Measurements from ENCODE around the gene ASAP2. TPM values are rescaled to one million over a fixed set of nuclear protein-coding genes. Genes with fewer than 3 reads are reported as not detected.

ASAP2 gene
- 10 to 100 TPM in 7 of 8 experiments, 1 to 10 TPM in 1; 8.5 to 26.7 (median 19.1) TPM for total RNA-seq

DNA sequence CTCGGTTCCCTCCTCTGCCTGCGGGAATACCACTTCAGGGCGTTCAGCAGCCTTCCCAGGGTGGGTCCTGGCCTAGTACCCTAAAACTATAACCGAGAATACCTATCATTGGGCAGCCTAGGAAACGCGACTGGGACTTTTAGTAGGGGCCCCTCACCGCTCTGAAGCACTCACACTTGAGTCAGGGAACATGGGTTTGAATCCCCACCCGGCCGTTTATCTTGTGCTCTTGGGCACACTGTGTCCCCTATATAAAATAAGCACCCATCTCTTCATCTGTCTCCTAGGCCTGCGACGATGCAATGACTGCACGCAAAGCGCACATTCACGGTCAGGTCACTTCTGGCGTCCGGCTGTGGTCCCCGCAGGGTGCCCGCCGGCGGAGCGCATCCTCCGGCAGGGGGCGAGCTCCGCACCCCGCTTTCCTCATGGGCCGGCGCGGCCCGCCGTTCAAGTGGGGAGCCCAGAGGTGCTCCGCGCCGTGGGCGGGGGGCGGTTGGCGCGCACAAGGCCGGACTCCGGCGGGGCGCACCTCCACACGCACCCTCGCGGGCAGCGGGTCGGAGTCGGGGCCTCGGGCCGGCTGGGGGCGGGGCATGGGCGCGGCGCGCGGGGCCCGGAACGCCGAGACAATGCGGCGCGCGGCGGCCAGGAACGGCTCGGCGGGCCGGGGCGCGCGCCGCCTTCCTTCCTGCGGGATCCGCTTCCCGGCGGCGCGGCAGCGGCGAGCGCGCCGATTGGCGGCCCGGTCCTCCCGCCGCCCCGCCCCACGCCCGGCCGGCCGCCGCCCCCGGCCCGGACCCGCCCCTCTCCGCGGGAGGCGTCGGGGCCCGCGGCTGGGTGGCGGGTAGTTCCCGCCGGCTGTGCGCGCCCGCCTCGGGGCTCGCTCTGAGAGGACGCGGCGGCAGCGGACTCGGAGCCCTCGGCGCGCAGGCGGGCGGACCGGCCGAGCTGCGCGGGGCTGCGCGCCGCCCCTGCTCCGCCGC lies at the start of gene ASAP2:
TSS of gene ASAP2 (plus strand) at position 850 of the 986 bp plus-strand sequence. CDS start 293 bp downstream, outside the sequence.
- ATAC-seq (replicated peaks in 6 of 8), result peak; percentile 65 to 87 (median 83)
- WGBS, 10 experiments, result 0 to 23% (median 3%) methylated on average over 2 to 16 of the region's 128 CpGs; no CpG with 5 or more reads in 3 of the 10 experiments
- Histone ChIP-seq H3K27ac (peak within 1 kb of the TSS; percentile 69 to 79), H3K4me1 (replicated peaks in 1 of 2) (peaks cover 3 to 17% of the 10 kb centered on the region in 2 donors), H3K4me3 (peak within 1 kb of the TSS; percentile 80 to 90 (median 88))
- in situ Hi-C loops (cut with MboI; ENCODE audit: low pct_unique_long_range_greater_than_20kb in 2 of 9, low sequenced_read_pairs in 9 of 9, unreplicated experiment in 9 of 9), result no loop called here

DNA sequence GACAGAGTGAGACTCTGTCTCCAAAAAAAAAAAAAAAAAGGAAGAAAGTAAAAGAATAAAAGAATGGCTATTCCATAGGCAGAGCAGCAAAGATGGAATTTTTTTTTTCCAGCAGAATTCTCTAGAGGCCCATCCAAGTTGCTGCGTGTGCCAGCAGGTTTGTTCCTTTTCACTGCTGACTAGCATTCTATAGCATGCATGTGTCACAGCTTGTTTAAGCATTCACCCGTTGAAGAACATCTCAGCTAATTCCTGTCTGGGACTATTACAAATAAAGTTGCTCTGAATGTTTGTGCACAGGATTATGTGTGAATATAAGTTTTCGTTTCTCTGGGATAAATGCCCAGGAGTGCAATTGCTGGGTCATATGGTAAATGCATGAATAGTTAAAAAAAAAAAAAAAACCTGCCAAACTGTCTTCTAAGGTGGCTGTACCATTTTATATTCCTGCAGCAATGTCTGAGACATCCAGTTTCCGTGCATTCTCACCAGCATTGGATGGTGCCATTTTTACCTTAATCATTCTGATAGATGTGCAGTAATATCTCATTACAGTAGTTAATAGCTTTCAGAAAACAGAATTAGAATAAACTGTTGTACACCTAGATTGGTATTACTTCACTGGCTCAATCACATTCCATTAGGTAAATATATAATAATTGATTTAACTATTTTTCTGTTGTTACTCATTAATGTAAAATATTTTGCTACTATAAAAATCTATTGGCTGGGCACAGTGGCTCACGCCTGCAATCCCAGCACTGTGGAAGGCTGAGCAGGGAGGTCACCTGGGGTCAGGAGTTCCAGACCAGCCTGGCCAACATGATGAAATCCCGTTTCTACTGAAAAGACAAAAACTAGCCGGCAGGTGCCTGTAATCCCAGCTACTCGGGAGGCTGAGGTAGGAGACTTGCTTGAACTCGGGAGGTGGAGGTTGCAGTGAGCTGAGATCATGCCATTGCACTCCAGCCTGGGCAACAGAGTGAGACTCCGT lies 47.5 kb upstream of the ASAP2 start:
- H3K27ac ChIP-seq, result no peak overlapping the region
- no peaks in the 10 kb centered on the region for H3K4me1 ChIP-seq (replicated peaks in 1 of 2)
- in situ Hi-C loops (cut with MboI; ENCODE audit: low pct_unique_long_range_greater_than_20kb in 2 of 9, low sequenced_read_pairs in 9 of 9, unreplicated experiment in 9 of 9), result loop anchor here in 2 of 9 experiments (25.0 kb wide), 1 partner anchor 178 kb away; no protein-coding TSS in a partner anchor
- peak in 1 of 8 experiments; percentile 55 for ATAC-seq (replicated peaks in 6 of 8)
- H3K4me3 ChIP-seq, result no peak overlapping the region
- 10 to 88% (median 76%) methylated on average over 1 to 9 of the region's 10 CpGs for WGBS, 10 experiments

DNA sequence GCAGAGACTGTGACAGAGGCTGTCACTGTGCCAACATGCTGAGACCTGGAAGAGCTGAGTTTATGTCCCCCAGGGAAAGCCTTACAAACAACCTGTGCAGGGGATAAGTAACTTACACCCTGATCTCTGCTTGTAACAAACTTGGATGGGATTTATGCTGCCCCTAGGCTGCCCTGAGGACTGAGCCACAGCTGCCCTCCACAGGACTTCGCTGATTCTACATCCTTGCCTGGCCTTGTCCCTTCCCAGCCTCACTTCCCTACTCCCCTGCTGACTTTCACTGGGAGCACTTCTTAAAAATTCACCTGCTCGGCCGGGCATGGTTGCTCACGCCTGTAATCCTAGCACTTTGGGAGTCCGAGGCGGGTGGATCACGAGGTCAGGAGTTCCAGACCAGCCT lies 45.9 kb upstream of the ASAP2 start:
- Histone ChIP-seq H3K27ac (no peak overlapping the region), H3K4me3 (no peak overlapping the region), H3K4me1 (replicated peaks in 1 of 2) (no peaks in the 10 kb centered on the region)
- WGBS, 10 experiments, result 30 to 100% (median 93%) methylated on average over 1 to 3 of the region's 7 CpGs; no CpG with 5 or more reads in 5 of the 10 experiments
- ATAC-seq (replicated peaks in 6 of 8), result no peak
- in situ Hi-C loops (cut with MboI; ENCODE audit: low pct_unique_long_range_greater_than_20kb in 2 of 9, low sequenced_read_pairs in 9 of 9, unreplicated experiment in 9 of 9), result loop anchor here in 2 of 9 experiments (25.0 kb wide), 1 partner anchor 177 kb away; no protein-coding TSS in a partner anchor

DNA sequence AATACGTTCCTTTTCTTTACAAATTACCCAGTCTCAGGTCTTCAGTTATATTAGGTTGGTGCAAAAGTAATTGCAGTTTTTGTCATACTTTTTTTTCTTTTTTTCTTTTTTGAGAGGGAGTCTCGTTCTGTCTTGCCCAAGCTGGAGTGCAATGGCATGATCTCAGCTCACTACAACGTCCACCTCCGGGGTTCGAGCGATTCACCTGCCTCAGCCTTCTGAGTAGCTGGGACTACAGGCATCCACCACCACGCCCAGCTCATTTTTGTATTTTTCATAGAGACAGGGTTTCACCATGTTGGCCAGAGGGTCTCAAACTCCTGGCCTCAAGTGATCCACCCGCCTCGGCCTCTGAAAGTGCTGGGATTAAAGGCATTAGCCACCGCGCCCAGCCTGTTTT lies 43.8 kb upstream of the ASAP2 start:
- Histone ChIP-seq H3K27ac (no peak overlapping the region), H3K4me3 (no peak overlapping the region), H3K4me1 (replicated peaks in 1 of 2) (peaks cover 1 to 11% of the 10 kb centered on the region in 2 donors)
- ATAC-seq (replicated peaks in 6 of 8), result no peak
- in situ Hi-C loops (cut with MboI; ENCODE audit: low pct_unique_long_range_greater_than_20kb in 2 of 9, low sequenced_read_pairs in 9 of 9, unreplicated experiment in 9 of 9), result loop anchor here in 2 of 9 experiments (25.0 kb wide), 1 partner anchor 174 kb away; no protein-coding TSS in a partner anchor
- WGBS, 10 experiments, result 0 to 100% (median 94%) methylated on average over 1 to 10 of the region's 11 CpGs

DNA sequence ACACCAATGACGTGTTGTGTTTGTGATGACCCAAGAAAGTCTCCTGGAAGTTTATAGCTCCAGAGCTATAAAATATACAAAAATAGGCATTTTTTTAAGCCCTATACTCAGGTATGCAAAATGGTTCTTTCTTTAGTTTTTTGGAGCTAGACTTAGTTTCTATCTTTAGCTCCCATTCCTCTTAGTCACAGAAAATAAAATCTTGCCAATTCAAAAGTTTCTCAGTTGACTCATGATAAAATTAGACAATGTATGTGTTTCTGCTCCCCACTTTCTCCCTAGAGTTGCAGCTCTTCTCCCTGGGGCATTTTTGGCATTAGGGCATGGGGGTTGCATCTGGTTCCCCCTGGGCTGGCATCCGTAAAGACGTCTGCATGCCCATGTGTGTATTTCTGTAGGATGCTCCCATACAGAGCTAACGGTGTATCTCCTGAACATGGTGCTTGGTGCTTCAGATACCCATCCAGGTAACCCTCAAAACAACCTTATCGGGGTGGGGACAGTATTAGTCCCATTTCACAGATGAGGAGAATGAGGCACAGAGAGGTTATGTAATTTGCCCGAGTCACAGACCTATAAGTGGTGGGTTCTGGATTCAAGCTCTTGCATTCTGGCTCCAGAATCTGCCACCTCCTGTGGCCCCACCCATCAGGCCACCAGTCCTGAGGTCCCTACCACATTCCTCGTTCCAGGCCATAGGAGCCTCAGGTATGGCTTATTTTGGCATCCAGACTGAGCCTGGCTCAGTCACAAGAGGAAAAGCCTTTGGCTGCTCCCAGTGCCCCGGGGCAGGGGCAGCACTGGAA lies 43.1 kb upstream of the ASAP2 start:
- Histone ChIP-seq H3K4me3 (no peak overlapping the region), H3K27ac (no peak overlapping the region), H3K4me1 (replicated peaks in 1 of 2) (peaks cover 5 to 13% of the 10 kb centered on the region in 2 donors)
- peak in 1 of 8 experiments; percentile 16 for ATAC-seq (replicated peaks in 6 of 8)
- WGBS, 10 experiments, result 35 to 100% (median 73%) methylated on average over 1 to 6 of the region's 8 CpGs; no CpG with 5 or more reads in 1 of the 10 experiments
- in situ Hi-C loops (cut with MboI; ENCODE audit: low pct_unique_long_range_greater_than_20kb in 2 of 9, low sequenced_read_pairs in 9 of 9, unreplicated experiment in 9 of 9), result loop anchor here in 2 of 9 experiments (25.0 kb wide), 1 partner anchor 174 kb away; no protein-coding TSS in a partner anchor

DNA sequence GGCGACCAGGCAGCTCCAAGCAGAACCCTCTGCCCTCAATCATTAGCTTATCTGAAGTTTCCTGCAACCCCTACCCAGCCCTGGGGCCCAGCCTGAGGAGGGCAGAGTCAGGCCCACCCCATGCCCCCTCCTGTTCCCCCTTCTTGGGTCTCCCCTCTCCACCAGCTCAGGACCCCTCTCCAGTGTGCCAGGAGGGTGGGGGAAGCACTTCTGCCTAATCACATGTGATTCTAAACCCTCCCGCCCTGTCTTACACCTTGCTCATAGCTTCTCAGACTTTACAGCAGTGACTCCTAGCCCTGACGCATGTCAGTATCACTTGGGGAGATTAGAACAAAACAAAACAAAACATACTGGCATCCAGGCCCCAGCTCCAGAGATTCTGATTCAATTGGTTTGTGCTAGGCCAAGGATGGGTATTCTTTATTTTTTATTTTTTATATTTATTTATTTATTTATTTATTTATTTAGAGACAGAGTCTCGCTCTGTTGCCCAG lies 42.5 kb upstream of the ASAP2 start:
- H3K4me3 ChIP-seq, result no peak overlapping the region
- no peak overlapping the region for H3K27ac ChIP-seq
- in situ Hi-C loops (cut with MboI; ENCODE audit: low pct_unique_long_range_greater_than_20kb in 2 of 9, low sequenced_read_pairs in 9 of 9, unreplicated experiment in 9 of 9), result loop anchor here in 2 of 9 experiments (25.0 kb wide), 1 partner anchor 173 kb away; no protein-coding TSS in a partner anchor
- WGBS, 10 experiments, result 100% methylated on average over 1 to 2 of the region's 4 CpGs; no CpG with 5 or more reads in 7 of the 10 experiments
- ATAC-seq (replicated peaks in 6 of 8), result no peak
- H3K4me1 ChIP-seq (replicated peaks in 1 of 2), result peaks cover 5 to 13% of the 10 kb centered on the region in 2 donors

DNA sequence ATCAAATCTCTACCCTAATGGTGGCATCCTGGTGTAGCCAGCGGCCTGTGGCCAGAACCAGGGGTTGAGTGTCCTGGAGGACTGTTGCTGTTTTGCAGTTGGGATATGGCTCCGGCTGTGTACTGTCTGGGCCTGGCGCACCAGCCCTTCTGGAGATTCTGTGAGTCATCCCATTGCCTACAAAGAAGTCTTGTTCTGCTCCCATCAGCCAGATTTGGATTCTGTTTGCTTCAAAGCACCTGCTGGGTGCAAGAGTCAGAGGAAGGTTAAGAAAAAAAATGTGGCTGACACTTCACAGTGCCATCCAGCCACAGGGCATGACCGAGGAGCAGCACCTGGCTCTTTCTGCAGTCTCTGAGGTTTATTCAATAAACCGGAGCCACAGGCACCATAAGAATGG lies 41.0 kb upstream of the ASAP2 start:
- WGBS, 10 experiments, result 67 to 100% (median 100%) methylated on average over 1 to 3 of the region's 5 CpGs; no CpG with 5 or more reads in 2 of the 10 experiments
- in situ Hi-C loops (cut with MboI; ENCODE audit: low pct_unique_long_range_greater_than_20kb in 2 of 9, low sequenced_read_pairs in 9 of 9, unreplicated experiment in 9 of 9), result loop anchor here in 2 of 9 experiments (25.0 kb wide), 1 partner anchor 172 kb away; no protein-coding TSS in a partner anchor
- no peak overlapping the region for H3K4me3 ChIP-seq
- H3K4me1 ChIP-seq (replicated peaks in 1 of 2), result peaks cover 5 to 13% of the 10 kb centered on the region in 2 donors
- H3K27ac ChIP-seq, result no peak overlapping the region
- no peak for ATAC-seq (replicated peaks in 6 of 8)

DNA sequence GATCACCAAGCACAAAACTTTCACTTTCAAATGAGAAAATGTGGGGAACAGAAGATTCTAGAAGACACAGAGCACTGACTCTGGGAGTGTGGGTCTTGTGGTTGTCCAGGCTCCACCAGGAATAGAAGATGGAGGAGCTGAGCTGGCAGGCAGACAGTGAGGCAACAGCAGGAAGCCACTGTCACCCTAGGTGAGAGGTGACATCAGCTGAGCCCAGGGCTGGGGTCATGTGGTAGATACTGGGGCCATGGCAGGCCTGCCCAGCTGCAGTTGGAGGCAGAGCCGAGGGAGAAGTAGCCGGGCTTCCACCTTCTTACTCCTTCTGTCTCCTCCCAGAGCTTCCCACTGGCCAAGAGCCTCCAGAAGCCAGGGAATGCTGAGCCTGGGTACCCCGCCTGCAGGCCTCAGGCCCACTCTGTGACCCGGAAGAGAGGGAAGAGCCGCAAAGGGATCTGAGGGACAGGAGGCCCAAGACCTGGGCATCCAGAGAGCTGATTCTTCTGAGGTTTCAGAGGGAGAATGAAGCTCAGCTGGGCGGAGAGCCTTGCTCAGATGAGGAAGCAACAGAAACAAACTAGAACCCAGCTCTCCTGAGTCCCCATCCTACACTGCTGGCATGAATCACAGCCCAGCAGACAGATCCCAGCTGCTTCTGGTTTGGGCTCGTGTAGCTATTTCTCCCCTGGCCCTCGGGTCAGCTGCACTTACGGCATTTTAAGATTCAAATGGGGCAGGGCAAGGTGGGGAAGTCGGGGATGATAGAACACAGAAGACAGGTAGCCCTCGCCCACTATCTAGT lies 39.8 kb upstream of the ASAP2 start:
- H3K27ac ChIP-seq, result no peak overlapping the region
- H3K4me3 ChIP-seq, result no peak overlapping the region
- peak in 5 of 8 experiments; percentile 40 to 73 (median 52) for ATAC-seq (replicated peaks in 6 of 8)
- peaks cover 5 to 13% of the 10 kb centered on the region in 2 donors for H3K4me1 ChIP-seq (replicated peaks in 1 of 2)
- in situ Hi-C loops (cut with MboI; ENCODE audit: low pct_unique_long_range_greater_than_20kb in 2 of 9, low sequenced_read_pairs in 9 of 9, unreplicated experiment in 9 of 9), result loop anchor here in 2 of 9 experiments (25.0 kb wide), 1 partner anchor 171 kb away; no protein-coding TSS in a partner anchor
- 65 to 100% (median 83%) methylated on average over 1 to 5 of the region's 11 CpGs; no CpG with 5 or more reads in 1 of the 10 experiments for WGBS, 10 experiments

DNA sequence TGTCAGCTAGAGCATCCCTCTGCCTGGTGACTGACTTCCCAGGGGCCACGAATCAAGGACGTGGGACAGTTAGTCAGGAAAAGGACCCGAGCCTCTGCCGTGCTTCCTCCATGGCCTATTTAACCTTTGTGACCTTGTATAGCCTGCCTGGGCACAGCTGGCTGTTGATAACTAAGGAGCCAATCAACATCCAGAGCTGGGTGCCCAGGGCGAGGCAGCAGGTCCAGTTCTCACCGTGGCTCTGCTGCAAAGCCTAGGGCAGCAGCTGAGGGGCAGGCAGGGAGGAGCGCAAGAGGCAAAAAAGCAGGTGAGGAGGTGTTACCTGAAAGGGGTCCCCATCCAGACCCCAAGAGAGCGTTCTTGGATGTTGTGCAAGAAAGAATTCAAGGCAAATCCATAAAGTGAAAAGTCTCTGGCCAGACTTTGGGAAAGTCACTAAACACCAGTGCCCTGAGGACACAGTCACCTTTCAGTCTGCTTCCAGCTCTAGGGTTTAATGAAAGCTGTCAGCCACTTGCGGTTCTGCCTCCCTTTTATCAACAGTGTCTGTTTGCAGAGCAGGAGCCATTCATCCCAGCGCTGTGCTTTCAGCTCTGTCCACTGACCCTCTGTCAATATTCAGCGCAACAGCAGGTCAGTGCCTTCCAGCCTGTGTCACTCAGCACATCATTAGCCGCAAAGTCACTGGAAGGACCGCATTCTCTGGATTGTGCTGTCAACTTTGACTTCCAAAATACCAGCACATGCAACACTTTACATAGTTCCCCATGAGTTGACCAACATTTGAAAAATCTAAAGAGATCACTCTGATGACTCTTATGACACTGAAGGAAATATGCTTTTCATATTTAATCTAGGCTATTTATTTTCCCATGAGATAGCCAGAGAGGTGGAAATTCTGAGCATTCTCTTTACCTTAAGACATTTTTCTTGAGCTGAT lies 38.6 kb upstream of the ASAP2 start:
- ATAC-seq (replicated peaks in 6 of 8), result peak in 5 of 8 experiments; percentile 57 to 93 (median 69)
- in situ Hi-C loops (cut with MboI; ENCODE audit: low pct_unique_long_range_greater_than_20kb in 2 of 9, low sequenced_read_pairs in 9 of 9, unreplicated experiment in 9 of 9), result loop anchor here in 2 of 9 experiments (25.0 kb wide), 1 partner anchor 169 kb away; no protein-coding TSS in a partner anchor
- Histone ChIP-seq H3K4me1 (replicated peaks in 1 of 2) (peaks cover 5 to 13% of the 10 kb centered on the region in 2 donors), H3K27ac (no peak overlapping the region), H3K4me3 (no peak overlapping the region)
- whole genome bisulfite sequencing, 10 experiments, result 52 to 100% (median 89%) methylated on average over 2 to 7 of the region's 13 CpGs; no CpG with 5 or more reads in 2 of the 10 experiments

DNA sequence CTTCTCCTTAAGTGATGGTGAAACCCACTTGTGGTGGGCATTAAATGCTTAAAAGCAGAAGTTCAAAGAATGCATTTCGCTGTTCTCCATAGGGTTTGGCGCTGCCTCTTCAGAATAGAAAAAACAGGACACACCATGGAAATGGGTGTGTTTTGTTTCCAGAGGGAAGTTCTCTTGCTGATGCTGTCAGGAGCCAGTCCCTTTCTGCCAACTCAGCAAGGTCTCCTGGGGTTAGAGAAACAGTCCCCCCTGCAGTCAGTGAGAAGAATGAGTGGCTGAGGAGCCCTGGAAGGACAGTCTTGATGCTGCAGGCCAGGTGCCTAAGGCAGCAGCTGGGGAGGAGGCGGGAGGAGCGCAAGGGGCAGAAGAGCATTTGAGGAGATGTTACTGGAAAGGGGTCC lies 37.8 kb upstream of the ASAP2 start:
- ATAC-seq (replicated peaks in 6 of 8), result peak in 3 of 8 experiments; percentile 36 to 67 (median 67)
- peaks cover 5 to 13% of the 10 kb centered on the region in 2 donors for H3K4me1 ChIP-seq (replicated peaks in 1 of 2)
- no peak overlapping the region for H3K27ac ChIP-seq
- in situ Hi-C loops (cut with MboI; ENCODE audit: low pct_unique_long_range_greater_than_20kb in 2 of 9, low sequenced_read_pairs in 9 of 9, unreplicated experiment in 9 of 9), result loop anchor here in 2 of 9 experiments (25.0 kb wide), 1 partner anchor 168 kb away; no protein-coding TSS in a partner anchor
- WGBS, 10 experiments, result 60 to 100% (median 100%) methylated on average over 1 to 4 of the region's 4 CpGs; no CpG with 5 or more reads in 1 of the 10 experiments
- H3K4me3 ChIP-seq, result no peak overlapping the region
